GM12878 (cell line): ENCODE results near the gene TTC8. TPM values are rescaled to one million over a fixed set of nuclear protein-coding genes. Genes with fewer than 3 reads are reported as not detected.

Experiments
- ATAC-seq: fragments of 200-7000 bp; cut with Tn5 transposase; 3 replicates; pipeline ENCODE4 v1.9.1; 2020; ENCODE audit warnings: mild to moderate bottlenecking, moderate library complexity
- BruUV-seq: library from RNA; stranded (reverse); fragments of 400-500 nt; replicated peaks from 2 replicates; lab custom pipeline; 2021; lab: Mats Ljungman, UMichigan
- CTCF ChIA-PET: fragments of 300-600 bp; sonication (Branson Sonifier 250); formaldehyde crosslinking; extraction: SDS; loops from one replicate; lab custom pipeline; 2021; ENCODE audit warnings: inconsistent platforms; lab: Yijun Ruan, JAX
- POLR2A ChIA-PET: fragments of 350-600 bp; formaldehyde crosslinking; extraction: SDS; loops from one replicate; lab custom pipeline; 2021; ENCODE audit warnings: inconsistent platforms; lab: Charles Lee
- RAD21 ChIA-PET: fragments of 300-600 bp; sonication (Branson Sonifier 250); formaldehyde crosslinking; loops from one replicate; lab custom pipeline; 2023; ENCODE audit warnings: antibody characterized with exemption; ENCODE audit not compliant: unreplicated experiment; lab: Charles Lee
- SMC1A ChIA-PET: fragments of 300-600 bp; sonication (Branson Sonifier 250); formaldehyde crosslinking; loops from one replicate; lab custom pipeline; 2023; ENCODE audit not compliant: unreplicated experiment, uncharacterized antibody; lab: Charles Lee
- DNase-seq: peaks from one replicate; pipeline ENCODE4 v3.0.0-alpha.2; 2011; ENCODE audit warnings: low read depth, low spot score
- FAIRE-seq: peaks from 3 replicates; lab custom pipeline; 2011; peaks lifted over from hg19 to GRCh38; lab: Jason Lieb, UNC
- H2AFZ ChIP-seq: 2 replicates; pipeline ENCODE4 v1.6.0; 2011; ENCODE audit warnings: low read depth, low read length, control low read depth; ENCODE audit not compliant: control insufficient read depth
- H3K27ac ChIP-seq: 2 replicates; pipeline ENCODE4 v1.5.1; 2011; ENCODE audit warnings: control low read depth; ENCODE audit not compliant: control insufficient read depth, insufficient read depth
- H3K27me3 ChIP-seq, 2 experiments: replicated peaks in 1 of 2; 2 replicates each; pipeline versions ENCODE4 v1.6.0 to v1.6.1; 2011; ENCODE audit warnings: low read length in 1 of 2; ENCODE audit not compliant: control insufficient read depth in 2 of 2, insufficient read depth in 2 of 2
- H3K36me3 ChIP-seq, 2 experiments: 2 replicates each; pipeline ENCODE4 v1.5.1; 2011; ENCODE audit warnings: low read length in 1 of 2; ENCODE audit not compliant: control insufficient read depth in 2 of 2, insufficient read depth in 2 of 2
- H3K4me1 ChIP-seq: 2 replicates; pipeline ENCODE4 v1.6.1; 2011; ENCODE audit warnings: mild to moderate bottlenecking, low read length, moderate library complexity, mixed read lengths; ENCODE audit not compliant: control insufficient read depth, insufficient read depth
- H3K4me2 ChIP-seq: 2 replicates; pipeline ENCODE4 v1.6.0; 2011; ENCODE audit warnings: control low read depth; ENCODE audit not compliant: control insufficient read depth, insufficient read depth
- H3K4me3 ChIP-seq: fragments of 200-600 bp; sonication (generic); 2 replicates; pipeline ENCODE4 v1.5.1; 2016
- H3K79me2 ChIP-seq: 2 replicates; pipeline ENCODE4 v1.6.0; 2011; ENCODE audit warnings: low read length; ENCODE audit not compliant: control insufficient read depth, insufficient read depth
- H3K9ac ChIP-seq: 2 replicates; pipeline ENCODE4 v1.8.0; 2011; ENCODE audit warnings: low read length, control low read depth, mixed read lengths; ENCODE audit not compliant: control insufficient read depth, insufficient read depth
- H3K9me3 ChIP-seq: replicated peaks from 3 replicates; pipeline ENCODE4 v1.5.1; 2011; ENCODE audit warnings: mild to moderate bottlenecking, low read length; ENCODE audit not compliant: control insufficient read depth, insufficient read depth
- H4K20me1 ChIP-seq: 2 replicates; pipeline ENCODE4 v1.6.0; 2011; ENCODE audit not compliant: control insufficient read depth, insufficient read depth
- BMI1 ChIP-seq: fragments of 450-650 bp; IDR thresholded peaks from 2 replicates; pipeline ENCODE4 v1.6.1; 2016; ENCODE audit warnings: mild to moderate bottlenecking, moderate library complexity, borderline replicate concordance
- CBX3 ChIP-seq: fragments of 200-600 bp; sonication (generic); IDR thresholded peaks from 2 replicates; pipeline ENCODE4 v1.6.1; 2016; ENCODE audit warnings: low read depth, borderline replicate concordance
- CHD4 ChIP-seq: fragments of 200-600 bp; sonication (generic); IDR thresholded peaks from 2 replicates; pipeline ENCODE4 v1.6.1; 2016; ENCODE audit warnings: mild to moderate bottlenecking
- E2F4 ChIP-seq: IDR thresholded peaks from 2 replicates; pipeline ENCODE4 v1.6.1; 2012; ENCODE audit warnings: low read depth, low read length, improper control_type of control experiment
- GATAD2B ChIP-seq: fragments of 450-650 bp; conservative IDR thresholded peaks from 2 replicates; pipeline ENCODE4 v1.6.1; 2017; ENCODE audit warnings: low read depth, mild to moderate bottlenecking, moderate library complexity
- HDAC6 ChIP-seq: fragments of 200-600 bp; sonication (generic); IDR thresholded peaks from one replicate; pipeline ENCODE4 v1.8.0; 2017; ENCODE audit warnings: antibody characterized with exemption; ENCODE audit not compliant: unreplicated experiment
- MEF2B ChIP-seq: fragments of 450-650 bp; IDR thresholded peaks from 2 replicates; pipeline ENCODE4 v1.6.1; 2018; ENCODE audit warnings: mild to moderate bottlenecking, moderate library complexity; ENCODE audit not compliant: partially characterized antibody, poor library complexity, severe bottlenecking
- MXI1 ChIP-seq: fragments of 150-350 bp; IDR thresholded peaks from 2 replicates; pipeline ENCODE4 v1.6.1; 2011; ENCODE audit warnings: low read depth, mild to moderate bottlenecking, inconsistent platforms, low read length, improper control_type of control experiment
- MYB ChIP-seq: fragments of 150-350 bp; IDR thresholded peaks from 2 replicates; pipeline ENCODE4 v1.6.1; 2014; ENCODE audit warnings: mild to moderate bottlenecking, low read depth, low read length, borderline replicate concordance
- USF2 ChIP-seq: IDR thresholded peaks from 2 replicates; pipeline ENCODE4 v1.6.1; 2011; ENCODE audit warnings: low read depth, low read length, improper control_type of control experiment, borderline replicate concordance
- WRNIP1 ChIP-seq: IDR thresholded peaks from 2 replicates; pipeline ENCODE4 v1.6.1; 2011; ENCODE audit warnings: low read depth, low read length, improper control_type of control experiment, borderline replicate concordance
- ZBTB11 ChIP-seq: fragments of 450-650 bp; formaldehyde crosslinking; IDR thresholded peaks from 2 replicates; pipeline ENCODE4 v1.5.0; 2022; ENCODE audit warnings: mild to moderate bottlenecking, missing genetic modification characterization
- WGBS: methylation state at CpG from one replicate; pipeline ENCODE4 v1.1.6; 2016; ENCODE audit warnings: low lambda C conversion rate; ENCODE audit not compliant: insufficient replicate concordance, insufficient coverage; ENCODE audit errors: missing lambda C conversion rate; 5-methylcytosine and 5-hydroxymethylcytosine counted together
- in situ Hi-C: fragments of 300-500 bp; cut with MboI; formaldehyde crosslinking; loops from 9 replicates; pipeline ENCODE4 v1.14.3; 2018; ENCODE audit warnings: mixed read lengths
- intact Hi-C: fragments of 100-400 bp; cut with micrococcal nuclease; formaldehyde crosslinking; loops from one replicate; pipeline ENCODE4 v1.14.2; 2022; ENCODE audit not compliant: unreplicated experiment
- polyA plus RNA-seq, 11 experiments: library from polyadenylated mRNA; depleted of rRNA in 4 of 11; unstranded in 6 of 11; stranded (reverse) in 5 of 11; fragments of >200 nt; fragmentation: Nextera tagmentation in 4 of 11; fragmentation: Illumina TruSeq in 1 of 11; extraction: Ambion mirVana in 4 of 11; extraction: Trizol in 1 of 11; gene quantifications; 1 replicate in 1 of 11; 2 replicates in 10 of 11; pipeline versions ENCODE4 v1.2.1 to v1.2.3, GENCODE V29; 2011 to 2016; ENCODE audit warnings: inconsistent platforms in 2 of 11, missing spikeins in 2 of 11, low read depth in 1 of 11
- total RNA-seq, 4 experiments: library from RNA; depleted of rRNA in 3 of 4; stranded (reverse); fragments of >200 nt in 3 of 4; fragmentation: Illumina TruSeq in 1 of 4; extraction: Trizol in 1 of 4; gene quantifications; 2 replicates each; pipeline versions ENCODE4 v1.2.1 to v1.2.3, GENCODE V29; 2013 to 2021

The TTC8 gene
- total and polyA plus RNA-seq, 10 of the 15 experiments (the other 5 are each of a cell fraction or from before 2014, with no cell fraction given): 1.5 to 4.6 (median 2.5) TPM

GRCh38 chr14:88791252-88791621 is 33.2 kb upstream of the TTC8 start:
- no peaks in the 10 kb centered on the region for H4K20me1 ChIP-seq
- ATAC-seq (no peak), FAIRE-seq (no peak)
- ChIA-PET RAD21 (interaction anchor here (1.0 kb wide), 1 partner anchor 123 kb away, joined by 4 read pairs; no protein-coding TSS in a partner anchor), CTCF (interaction anchor here (0.8 to 1.5 kb wide), 2 partner anchors 122 to 124 kb away, joined by 4 to 9 read pairs; no protein-coding TSS in a partner anchor)
- no peak overlapping the region for H2AFZ ChIP-seq
- intact Hi-C loops: loop anchor here (5.0 kb wide), 1 partner anchor 124 kb away; no protein-coding TSS in a partner anchor
- TF ChIP-seq E2F4 (no peak), MEF2B (no peak), CBX3 (no peak), BMI1 (no peak), MYB (no peak), GATAD2B (no peak), CHD4 (no peak), WRNIP1 (no peak), HDAC6 (no peak), USF2 (no peak), MXI1 (no peak), ZBTB11 (CRISPR knock-in tag) (no peak)
- TF ChIP-seq, all 136 proteins: peak for 0
- BruUV-seq: no TSS peak
- Histone ChIP-seq H3K9me3 (no peaks in the 10 kb centered on the region), H3K27ac (no peak overlapping the region), H3K4me2 (no peak overlapping the region), H3K4me1 (no peaks in the 10 kb centered on the region; the same call in 1 of the 2 replicates), H3K79me2 (no peaks in the 10 kb centered on the region), H3K4me3 (no peak overlapping the region), H3K36me3 (no peaks in the 10 kb centered on the region), H3K27me3 (peaks cover 2 to 13% of the 10 kb centered on the region in 2 experiments; a peak in 3 of 4 replicates), H3K9ac (no peak overlapping the region)
- ChIA-PET SMC1A (no interaction called here), POLR2A (no interaction called here)
- no peak for DNase-seq
- 69% methylated on average over 3 of the region's 3 CpGs for WGBS
- in situ Hi-C loops: no loop called here
